ENCODE measurements around the gene SYNE2. TPM values are rescaled to one million over a fixed set of nuclear protein-coding genes. Genes with fewer than 3 reads are reported as not detected.

Gene SYNE2
- total and polyA plus RNA-seq, 12 donors, result 43.6 to 205 (median 103) TPM

DNA sequence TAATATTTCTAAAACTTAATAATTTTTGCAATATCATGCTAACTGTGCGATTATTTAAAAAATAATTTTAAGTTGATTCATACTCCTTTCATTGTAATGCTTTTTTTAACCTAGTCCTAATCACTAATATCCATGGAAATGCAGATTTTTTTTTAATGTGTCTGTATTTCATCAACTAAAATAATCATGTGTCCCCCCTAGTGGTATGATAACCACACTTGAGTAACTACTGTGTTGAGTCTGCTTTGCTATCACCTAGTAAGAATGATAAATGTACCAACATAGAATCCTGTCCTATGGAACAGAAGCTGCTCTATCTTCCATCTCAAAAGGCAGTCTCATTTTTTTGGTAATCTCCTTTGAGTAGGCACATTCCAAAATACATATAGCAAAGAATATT is 19.1 kb upstream of the SYNE2 start:
- no peak for ATAC-seq
- 92 to 93% methylated on average over 1 of the region's 1 CpG for WGBS, 2 donors
- DNase-seq, result no peak

DNA sequence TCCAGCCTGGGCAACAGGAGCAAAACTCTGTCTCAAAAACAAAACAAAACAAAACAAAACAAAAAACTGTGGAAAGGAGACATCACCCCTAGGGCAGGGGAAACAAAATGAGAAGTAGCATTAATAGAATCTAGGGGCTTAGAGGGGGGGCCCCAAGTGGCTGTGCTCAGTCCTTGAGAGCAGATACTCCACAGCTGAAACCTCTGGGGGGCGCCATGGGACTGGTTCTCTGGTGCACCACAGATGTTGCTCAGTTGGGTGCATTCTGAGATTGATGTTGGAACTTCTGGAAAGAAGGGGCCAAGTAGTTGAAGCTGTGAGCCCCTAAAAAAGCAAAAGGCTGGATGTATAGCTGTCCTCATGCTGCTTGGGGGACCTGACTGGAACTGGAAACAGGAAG is 11.8 kb upstream of the SYNE2 start:
- 21 to 35% methylated on average over 1 of the region's 1 CpG for WGBS, 2 donors
- Histone ChIP-seq H3K4me3 (no peak overlapping the region), H3K27me3 (no peaks in the 10 kb centered on the region), H3K4me1 (no peaks in the 10 kb centered on the region), H3K36me3 (no peaks in the 10 kb centered on the region), H3K9me3 (peaks cover 0 to 24% (median 13%) of the 10 kb centered on the region in 11 donors), H3K27ac (no peak overlapping the region)
- DNase-seq (peak in 1 of 2 donors; percentile 35), ATAC-seq (no peak)
- intact Hi-C loops (cut with DNase I), result no loop called here
- TF ChIP-seq, protein P1, sequence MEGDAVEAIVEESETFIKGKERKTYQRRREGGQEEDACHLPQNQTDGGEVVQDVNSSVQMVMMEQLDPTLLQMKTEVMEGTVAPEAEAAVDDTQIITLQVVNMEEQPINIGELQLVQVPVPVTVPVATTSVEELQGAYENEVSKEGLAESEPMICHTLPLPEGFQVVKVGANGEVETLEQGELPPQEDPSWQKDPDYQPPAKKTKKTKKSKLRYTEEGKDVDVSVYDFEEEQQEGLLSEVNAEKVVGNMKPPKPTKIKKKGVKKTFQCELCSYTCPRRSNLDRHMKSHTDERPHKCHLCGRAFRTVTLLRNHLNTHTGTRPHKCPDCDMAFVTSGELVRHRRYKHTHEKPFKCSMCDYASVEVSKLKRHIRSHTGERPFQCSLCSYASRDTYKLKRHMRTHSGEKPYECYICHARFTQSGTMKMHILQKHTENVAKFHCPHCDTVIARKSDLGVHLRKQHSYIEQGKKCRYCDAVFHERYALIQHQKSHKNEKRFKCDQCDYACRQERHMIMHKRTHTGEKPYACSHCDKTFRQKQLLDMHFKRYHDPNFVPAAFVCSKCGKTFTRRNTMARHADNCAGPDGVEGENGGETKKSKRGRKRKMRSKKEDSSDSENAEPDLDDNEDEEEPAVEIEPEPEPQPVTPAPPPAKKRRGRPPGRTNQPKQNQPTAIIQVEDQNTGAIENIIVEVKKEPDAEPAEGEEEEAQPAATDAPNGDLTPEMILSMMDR (IDR thresholded peaks at IDR 0.05), result peak in 7 of 9 donors; percentile 13 to 39 (median 18)

More for the DNA sequence above, 19.1 kb upstream of the SYNE2 start:
- Histone ChIP-seq H3K4me1 (no peaks in the 10 kb centered on the region), H3K27me3 (no peaks in the 10 kb centered on the region), H3K27ac (no peak overlapping the region), H3K36me3 (no peaks in the 10 kb centered on the region), H3K9me3 (no peaks in the 10 kb centered on the region), H3K4me3 (no peak overlapping the region)
- TF ChIP-seq, protein P1 (IDR thresholded peaks at IDR 0.05), result no peak
- intact Hi-C loops (cut with DNase I), result no loop called here

DNA sequence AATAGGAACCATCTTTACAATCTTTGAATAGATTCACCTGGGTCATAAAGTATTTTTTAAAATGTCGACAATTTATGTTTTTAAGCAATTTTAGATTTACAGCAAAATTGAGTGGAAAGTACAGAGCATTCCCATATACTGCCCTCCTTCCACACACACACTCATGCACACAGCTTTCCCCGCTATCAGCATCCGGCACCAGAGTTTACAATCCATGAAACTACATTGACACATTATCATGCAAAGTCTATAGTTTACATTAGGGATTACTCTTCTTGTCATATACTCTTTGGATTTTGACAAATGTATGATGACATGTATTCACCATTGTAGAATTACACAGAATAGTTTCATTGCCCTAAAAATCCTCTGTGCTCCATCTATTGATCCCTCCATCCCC is 9.0 kb upstream of the SYNE2 start:
- H3K4me3 ChIP-seq, result no peak overlapping the region
- intact Hi-C loops (cut with DNase I), result no loop called here
- H3K9me3 ChIP-seq, result peaks cover 0 to 24% (median 13%) of the 10 kb centered on the region in 11 donors
- no peaks in the 10 kb centered on the region for H3K36me3 ChIP-seq
- ATAC-seq (no peak), DNase-seq (no peak)
- TF ChIP-seq, protein P1 (IDR thresholded peaks at IDR 0.05), result no peak
- no peaks in the 10 kb centered on the region for H3K27me3 ChIP-seq
- peaks cover 0 to 7% (median 3%) of the 10 kb centered on the region in 9 donors for H3K4me1 ChIP-seq
- WGBS, 2 donors, result 91 to 92% methylated on average over 3 of the region's 3 CpGs
- H3K27ac ChIP-seq, result no peak overlapping the region

DNA sequence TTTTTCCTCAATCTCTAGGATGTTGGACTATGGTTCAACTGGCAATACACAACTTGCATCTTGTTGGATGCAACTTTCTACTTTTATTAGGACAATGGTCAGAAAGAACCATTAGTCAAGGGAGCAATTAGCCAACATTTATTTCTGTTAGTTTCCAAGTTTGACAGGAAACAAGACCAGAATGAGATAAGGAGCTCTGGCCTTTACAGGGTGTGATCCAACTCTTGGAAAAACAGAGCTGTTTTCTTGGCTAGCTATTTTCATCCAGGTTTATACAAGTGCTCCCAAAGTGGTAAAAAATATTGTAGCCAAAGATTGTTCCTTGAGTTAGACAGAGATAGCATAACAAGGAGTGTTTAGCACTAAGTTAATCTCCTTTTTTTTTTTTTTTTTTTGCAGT is 3.9 kb upstream of the SYNE2 start:
- Histone ChIP-seq H3K9me3 (no peaks in the 10 kb centered on the region), H3K4me1 (peaks cover 0 to 23% (median 17%) of the 10 kb centered on the region in 9 donors), H3K36me3 (no peaks in the 10 kb centered on the region), H3K27me3 (peaks cover 0 to 26% (median 0%) of the 10 kb centered on the region in 7 donors), H3K4me3 (no peak overlapping the region), H3K27ac (peak overlapping the region in 1 of 10 donors; percentile 6)
- DNase-seq (no peak), ATAC-seq (peak in 3 of 8 donors; percentile 22 to 51 (median 48))
- intact Hi-C loops (cut with DNase I), result loop anchor here in 2 of 10 donors (5.0 kb wide), 2 partner anchors 103 to 143 kb away; no protein-coding TSS in a partner anchor
- TF ChIP-seq, protein P1 (IDR thresholded peaks at IDR 0.05), result no peak
